ENCODE data around the gene DGKH. TPM values are rescaled to one million over a fixed set of nuclear protein-coding genes. Genes with fewer than 3 reads are reported as not detected.
"Not testable (repeated sequence)": the region's sequence is repeated elsewhere in the genome, so short reads cannot be mapped to it uniquely, and the experiment has no call there.

DGKH gene
- total RNA-seq, 1 donor from 2014 or later, result 45.1 TPM

- DNase-seq (ENCODE audit: low spot score), result no peak
- H3K9me3 Mint-ChIP-seq (ENCODE audit: unreplicated experiment), result no peaks in the 10 kb centered on the region
- no peak overlapping the region for H3K27ac Mint-ChIP-seq (ENCODE audit: unreplicated experiment)
- H3K4me3 Mint-ChIP-seq (ENCODE audit: unreplicated experiment), result no peak overlapping the region
- H3K27me3 Mint-ChIP-seq (ENCODE audit: unreplicated experiment), result peaks cover 3% of the 10 kb centered on the region
- no peak for TF ChIP-seq CTCF (IDR thresholded peaks at IDR 0.05; ENCODE audit: unreplicated experiment)
- H3K4me1 Mint-ChIP-seq (ENCODE audit: unreplicated experiment), result no peaks in the 10 kb centered on the region
- H3K36me3 Mint-ChIP-seq (ENCODE audit: low read depth, unreplicated experiment), result peaks cover 20% of the 10 kb centered on the region
These were observed 106.8 kb downstream of the DGKH start for GRCh38 chr13:42155251-42155650.

GRCh38 chr13:42163338-42163737 is 114.9 kb downstream of the DGKH start:
- not testable (repeated sequence) for H3K27ac Mint-ChIP-seq (ENCODE audit: unreplicated experiment); H3K4me1 Mint-ChIP-seq (ENCODE audit: unreplicated experiment); H3K9me3 Mint-ChIP-seq (ENCODE audit: unreplicated experiment); H3K4me3 Mint-ChIP-seq (ENCODE audit: unreplicated experiment); H3K27me3 Mint-ChIP-seq (ENCODE audit: unreplicated experiment); DNase-seq (ENCODE audit: low spot score)
- peaks cover 37% of the 10 kb centered on the region for H3K36me3 Mint-ChIP-seq (ENCODE audit: low read depth, unreplicated experiment)

- H3K4me3 Mint-ChIP-seq (ENCODE audit: unreplicated experiment); H3K27me3 Mint-ChIP-seq (ENCODE audit: unreplicated experiment); DNase-seq (ENCODE audit: low spot score); H3K9me3 Mint-ChIP-seq (ENCODE audit: unreplicated experiment); H3K27ac Mint-ChIP-seq (ENCODE audit: unreplicated experiment); H3K4me1 Mint-ChIP-seq (ENCODE audit: unreplicated experiment): not testable (repeated sequence)
- peaks cover 43% of the 10 kb centered on the region for H3K36me3 Mint-ChIP-seq (ENCODE audit: low read depth, unreplicated experiment)
These were observed 115.5 kb downstream of the DGKH start for GRCh38 chr13:42163910-42164309.

- TF ChIP-seq CTCF (IDR thresholded peaks at IDR 0.05; ENCODE audit: unreplicated experiment), result no peak
- peaks cover 50% of the 10 kb centered on the region for H3K36me3 Mint-ChIP-seq (ENCODE audit: low read depth, unreplicated experiment)
- no peak for DNase-seq (ENCODE audit: low spot score)
- H3K4me3 Mint-ChIP-seq (ENCODE audit: unreplicated experiment), result no peak overlapping the region
- H3K27ac Mint-ChIP-seq (ENCODE audit: unreplicated experiment), result no peak overlapping the region
- no peaks in the 10 kb centered on the region for H3K27me3 Mint-ChIP-seq (ENCODE audit: unreplicated experiment)
- H3K9me3 Mint-ChIP-seq (ENCODE audit: unreplicated experiment), result no peaks in the 10 kb centered on the region
- peaks cover 10% of the 10 kb centered on the region for H3K4me1 Mint-ChIP-seq (ENCODE audit: unreplicated experiment)
These were observed 116.2 kb downstream of the DGKH start for GRCh38 chr13:42164557-42165125.

- Mint-ChIP-seq H3K36me3 (ENCODE audit: low read depth, unreplicated experiment) (peaks cover 36% of the 10 kb centered on the region), H3K9me3 (ENCODE audit: unreplicated experiment) (no peaks in the 10 kb centered on the region), H3K27me3 (ENCODE audit: unreplicated experiment) (no peaks in the 10 kb centered on the region), H3K4me3 (ENCODE audit: unreplicated experiment) (no peak overlapping the region), H3K4me1 (ENCODE audit: unreplicated experiment) (peaks cover 11% of the 10 kb centered on the region), H3K27ac (ENCODE audit: unreplicated experiment) (no peak overlapping the region)
- no peak for DNase-seq (ENCODE audit: low spot score)
- no peak for TF ChIP-seq CTCF (IDR thresholded peaks at IDR 0.05; ENCODE audit: unreplicated experiment)
These were observed 120.0 kb downstream of the DGKH start for GRCh38 chr13:42168496-42168895.

- Mint-ChIP-seq H3K27ac (ENCODE audit: unreplicated experiment) (no peak overlapping the region), H3K36me3 (ENCODE audit: low read depth, unreplicated experiment) (peaks cover 47% of the 10 kb centered on the region), H3K4me1 (ENCODE audit: unreplicated experiment) (peaks cover 16% of the 10 kb centered on the region), H3K9me3 (ENCODE audit: unreplicated experiment) (no peaks in the 10 kb centered on the region), H3K27me3 (ENCODE audit: unreplicated experiment) (no peaks in the 10 kb centered on the region), H3K4me3 (ENCODE audit: unreplicated experiment) (no peak overlapping the region)
- no peak for TF ChIP-seq CTCF (IDR thresholded peaks at IDR 0.05; ENCODE audit: unreplicated experiment)
- no peak for DNase-seq (ENCODE audit: low spot score)
These were observed 121.6 kb downstream of the DGKH start for GRCh38 chr13:42170029-42170428.

Data from endothelial cell (in vitro differentiated cells).